Suprapubic skin (tissue), 4 donors: ENCODE measurements around the gene SEC16B. TPM values are rescaled to one million over a fixed set of nuclear protein-coding genes. Genes with fewer than 3 reads are reported as not detected.

Source experiments
- DNase-seq, 2 donors: peaks; one replicate each; pipeline ENCODE4 v3.0.0-alpha.2; 2019; ENCODE audit warnings: low spot score in 2 of 2
- H3K27ac ChIP-seq: fragments of 200-600 bp; sonication (generic); one replicate; pipeline ENCODE4 v1.5.1; 2019
- H3K27me3 ChIP-seq: fragments of 200-600 bp; sonication (generic); one replicate; pipeline ENCODE4 v1.5.1; 2019
- H3K36me3 ChIP-seq: fragments of 200-600 bp; sonication (generic); one replicate; pipeline ENCODE4 v1.5.1; 2019
- H3K4me1 ChIP-seq: fragments of 200-600 bp; sonication (generic); one replicate; pipeline ENCODE4 v1.5.1; 2019
- H3K4me3 ChIP-seq: fragments of 200-600 bp; sonication (generic); one replicate; pipeline ENCODE4 v1.5.1; 2019; ENCODE audit warnings: mild to moderate bottlenecking
- H3K9me3 ChIP-seq: fragments of 200-600 bp; sonication (generic); one replicate; pipeline ENCODE4 v1.5.1; 2019
- EP300 ChIP-seq: sonication (generic); formaldehyde crosslinking; IDR thresholded peaks from one replicate; pipeline ENCODE4 v1.6.1; 2017; ENCODE audit warnings: antibody characterized with exemption
- POLR2A ChIP-seq, 2 donors: fragments of 450-650 bp; IDR thresholded peaks; one replicate each; pipeline ENCODE4 v1.6.1; 2017; ENCODE audit warnings: antibody characterized with exemption in 2 of 2, mild to moderate bottlenecking in 2 of 2, moderate library complexity in 2 of 2
- POLR2AphosphoS5 ChIP-seq, 3 donors: sonication (generic); formaldehyde crosslinking; IDR thresholded peaks; one replicate each; pipeline ENCODE4 v1.6.1; 2017; ENCODE audit warnings: antibody characterized with exemption in 3 of 3
- WGBS: methylation state at CpG from one replicate; pipeline ENCODE4 v1.1.5; 2018; 5-methylcytosine and 5-hydroxymethylcytosine counted together
- total RNA-seq, 4 donors: library from RNA; depleted of rRNA; stranded (reverse); fragments of >200 nt; gene quantifications; one replicate each; pipeline ENCODE4 v1.1.0, GENCODE V29; 2016
- TF ChIP-seq, protein P1 (sequence below), 2 donors: fragments of 200-600 bp in 1 of 2; fragments of 450-650 bp in 1 of 2; sonication (generic) in 1 of 2; IDR thresholded peaks; one replicate each; pipeline ENCODE4 v1.5.1; 2016 to 2019; ENCODE audit warnings: antibody characterized with exemption in 2 of 2, mild to moderate bottlenecking in 1 of 2, moderate library complexity in 1 of 2

SEC16B gene
- total RNA-seq, 4 donors from 2014 or later: 1.7 to 6.4 (median 2.5) TPM

DNA sequence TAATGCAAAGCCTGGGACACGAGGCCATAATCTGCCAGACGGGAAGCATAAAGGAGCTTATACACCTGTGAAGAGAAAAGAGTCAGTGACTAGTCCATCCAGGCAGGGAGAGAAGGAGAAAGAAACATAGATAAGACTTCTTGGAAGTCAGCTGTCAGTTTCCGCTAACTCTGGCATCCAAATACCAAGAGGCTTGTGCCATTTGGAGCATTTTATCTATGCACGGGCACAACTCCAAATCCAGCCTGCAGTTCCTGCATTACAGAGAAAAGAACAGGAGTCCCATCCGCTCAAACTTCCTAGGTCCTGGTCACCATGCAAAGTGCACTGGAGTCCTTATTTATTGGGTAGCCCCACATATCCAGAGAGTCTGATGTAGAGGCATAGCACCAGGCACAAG lies 27.9 kb downstream of the SEC16B start:
- no peaks in the 10 kb centered on the region for H3K4me1 ChIP-seq
- peaks cover 29% of the 10 kb centered on the region for H3K36me3 ChIP-seq
- no peaks in the 10 kb centered on the region for H3K27me3 ChIP-seq
- TF ChIP-seq POLR2A (IDR thresholded peaks at IDR 0.05) (no peak), EP300 (no peak), POLR2AphosphoS5 (IDR thresholded peaks at IDR 0.05) (no peak)
- TF ChIP-seq, protein P1, sequence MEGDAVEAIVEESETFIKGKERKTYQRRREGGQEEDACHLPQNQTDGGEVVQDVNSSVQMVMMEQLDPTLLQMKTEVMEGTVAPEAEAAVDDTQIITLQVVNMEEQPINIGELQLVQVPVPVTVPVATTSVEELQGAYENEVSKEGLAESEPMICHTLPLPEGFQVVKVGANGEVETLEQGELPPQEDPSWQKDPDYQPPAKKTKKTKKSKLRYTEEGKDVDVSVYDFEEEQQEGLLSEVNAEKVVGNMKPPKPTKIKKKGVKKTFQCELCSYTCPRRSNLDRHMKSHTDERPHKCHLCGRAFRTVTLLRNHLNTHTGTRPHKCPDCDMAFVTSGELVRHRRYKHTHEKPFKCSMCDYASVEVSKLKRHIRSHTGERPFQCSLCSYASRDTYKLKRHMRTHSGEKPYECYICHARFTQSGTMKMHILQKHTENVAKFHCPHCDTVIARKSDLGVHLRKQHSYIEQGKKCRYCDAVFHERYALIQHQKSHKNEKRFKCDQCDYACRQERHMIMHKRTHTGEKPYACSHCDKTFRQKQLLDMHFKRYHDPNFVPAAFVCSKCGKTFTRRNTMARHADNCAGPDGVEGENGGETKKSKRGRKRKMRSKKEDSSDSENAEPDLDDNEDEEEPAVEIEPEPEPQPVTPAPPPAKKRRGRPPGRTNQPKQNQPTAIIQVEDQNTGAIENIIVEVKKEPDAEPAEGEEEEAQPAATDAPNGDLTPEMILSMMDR (IDR thresholded peaks at IDR 0.05): no peak
- no peak overlapping the region for H3K27ac ChIP-seq
- no peak for DNase-seq
- no peaks in the 10 kb centered on the region for H3K9me3 ChIP-seq
- 84% methylated on average over 5 of the region's 5 CpGs for WGBS
- H3K4me3 ChIP-seq: no peak overlapping the region

DNA sequence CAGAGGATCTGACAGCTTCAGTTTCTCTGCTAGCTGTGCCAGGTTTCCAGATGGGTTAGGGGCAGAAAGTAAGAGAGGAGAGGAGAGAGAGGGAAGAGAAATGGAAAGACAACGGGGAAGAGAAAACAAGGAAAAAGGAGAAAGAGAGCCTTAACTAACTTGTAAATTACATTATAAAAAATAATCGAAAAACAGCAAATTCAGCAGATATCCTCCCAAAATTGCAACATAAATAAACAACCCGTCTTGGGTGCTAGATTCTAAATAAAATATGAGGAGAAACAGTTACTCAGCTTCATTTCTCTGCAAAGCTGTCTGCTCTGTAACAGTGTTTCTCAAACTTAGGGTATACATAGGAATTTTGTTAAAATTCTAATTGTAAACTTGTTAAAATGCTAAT lies 29.2 kb downstream of the SEC16B start:
- H3K27me3 ChIP-seq: no peaks in the 10 kb centered on the region
- H3K4me1 ChIP-seq: no peaks in the 10 kb centered on the region
- TF ChIP-seq EP300 (no peak), POLR2AphosphoS5 (IDR thresholded peaks at IDR 0.05) (no peak), POLR2A (IDR thresholded peaks at IDR 0.05) (no peak)
- TF ChIP-seq, protein P1 (IDR thresholded peaks at IDR 0.05): no peak
- no peak overlapping the region for H3K27ac ChIP-seq
- DNase-seq: no peak
- no peak overlapping the region for H3K4me3 ChIP-seq
- no peaks in the 10 kb centered on the region for H3K9me3 ChIP-seq
- peaks cover 34% of the 10 kb centered on the region for H3K36me3 ChIP-seq
- WGBS: 78% methylated on average over 3 of the region's 3 CpGs

DNA sequence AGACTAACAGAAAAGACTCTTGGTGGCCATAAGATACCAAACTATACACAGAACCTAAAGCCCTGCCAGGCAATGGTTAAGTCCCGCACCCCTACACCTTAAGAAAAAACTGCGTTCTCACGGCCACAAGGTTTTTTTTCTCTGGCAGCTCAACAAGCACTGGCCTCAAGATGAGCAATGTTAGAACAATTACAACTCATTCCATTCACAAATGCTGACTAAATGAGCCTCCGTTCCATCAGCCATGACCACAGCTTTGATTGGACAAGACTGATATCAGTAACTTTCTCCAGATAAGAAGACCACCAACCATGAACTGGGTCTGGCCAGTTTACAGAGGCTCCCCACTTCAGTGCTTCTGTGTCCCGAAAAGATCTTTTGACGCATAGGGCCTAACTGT lies 31.9 kb downstream of the SEC16B start:
- Histone ChIP-seq H3K4me1 (no peaks in the 10 kb centered on the region), H3K27ac (no peak overlapping the region), H3K9me3 (no peaks in the 10 kb centered on the region), H3K36me3 (peaks cover 37% of the 10 kb centered on the region), H3K27me3 (no peaks in the 10 kb centered on the region), H3K4me3 (no peak overlapping the region)
- no peak for DNase-seq
- 89% methylated on average over 6 of the region's 6 CpGs for WGBS
- no peak for TF ChIP-seq POLR2A (IDR thresholded peaks at IDR 0.05)
- TF ChIP-seq POLR2AphosphoS5 (IDR thresholded peaks at IDR 0.05): no peak
- no peak for TF ChIP-seq EP300
- TF ChIP-seq, protein P1 (IDR thresholded peaks at IDR 0.05): no peak

DNA sequence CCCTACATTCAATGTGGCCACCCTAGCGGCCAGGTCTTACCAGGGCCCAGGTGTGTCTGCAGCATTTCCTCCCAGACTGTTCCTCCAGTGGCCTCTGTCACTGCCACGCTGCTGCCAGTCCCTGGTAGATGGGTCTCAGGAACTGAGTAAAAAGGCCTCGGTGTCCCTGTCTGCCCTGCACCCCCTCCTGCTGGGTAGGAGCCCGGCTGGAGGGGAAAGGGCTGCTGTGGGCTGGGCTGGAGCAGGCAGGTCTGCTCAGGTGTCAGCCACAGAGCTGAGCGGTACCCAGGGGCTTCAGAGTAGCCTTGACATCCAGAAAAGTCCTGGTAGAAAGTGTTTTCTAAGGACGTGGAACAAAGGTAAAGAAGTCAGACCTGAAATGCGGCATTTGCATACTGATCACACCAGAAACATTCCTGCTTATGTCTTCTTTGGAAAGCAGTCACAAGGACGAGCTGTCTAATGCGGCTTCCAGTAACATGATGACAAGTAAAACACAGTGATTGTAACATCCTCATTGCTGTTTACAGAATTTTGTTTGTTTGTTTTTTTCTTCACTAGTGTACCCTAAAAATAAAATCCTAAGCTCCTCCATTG lies 32.6 kb downstream of the SEC16B start:
- no peak for DNase-seq
- Histone ChIP-seq H3K27ac (no peak overlapping the region), H3K4me1 (no peaks in the 10 kb centered on the region), H3K36me3 (peaks cover 44% of the 10 kb centered on the region), H3K27me3 (no peaks in the 10 kb centered on the region), H3K9me3 (no peaks in the 10 kb centered on the region), H3K4me3 (no peak overlapping the region)
- no peak for TF ChIP-seq POLR2A (IDR thresholded peaks at IDR 0.05)
- TF ChIP-seq, protein P1 (IDR thresholded peaks at IDR 0.05): no peak
- no peak for TF ChIP-seq EP300
- TF ChIP-seq POLR2AphosphoS5 (IDR thresholded peaks at IDR 0.05): no peak
- 76% methylated on average over 9 of the region's 9 CpGs for WGBS

DNA sequence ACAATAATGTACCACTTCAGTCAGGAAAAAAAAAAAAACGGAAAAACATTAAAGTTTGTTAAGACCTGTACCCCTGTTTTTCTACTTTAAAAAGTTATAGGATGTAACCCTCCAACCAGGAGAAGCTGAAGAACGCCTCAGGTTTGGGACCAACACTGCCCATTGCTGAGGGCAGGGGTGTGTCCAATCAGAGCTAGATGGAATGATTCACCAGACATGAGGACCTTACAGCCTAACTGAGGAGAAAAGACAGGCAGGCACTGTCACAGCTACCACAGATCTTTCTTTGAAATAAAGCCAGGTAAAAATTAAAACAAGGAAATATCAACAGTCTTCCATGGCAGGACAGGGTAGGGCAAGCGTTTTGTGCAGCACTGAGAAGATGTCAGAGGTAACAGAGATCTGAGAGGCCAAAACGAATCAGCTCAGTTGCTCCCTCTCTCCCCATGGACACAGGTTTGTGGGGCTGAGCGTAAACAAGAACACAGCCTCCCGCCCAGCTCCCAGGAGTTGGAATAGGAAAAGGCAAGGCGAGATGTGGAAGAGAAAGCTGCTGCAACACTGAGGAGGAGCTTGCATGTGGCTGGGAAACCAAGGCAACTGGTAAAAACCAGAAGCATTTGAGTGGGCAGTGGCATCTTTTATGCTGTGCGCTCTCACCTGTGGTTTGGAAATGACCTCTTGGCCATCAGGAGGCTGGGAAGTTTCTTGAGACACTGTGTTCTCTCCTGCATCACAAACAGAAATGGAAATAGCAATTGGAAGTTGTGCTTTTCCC lies 34.0 kb downstream of the SEC16B start:
- H3K36me3 ChIP-seq: peaks cover 42% of the 10 kb centered on the region
- no peak overlapping the region for H3K4me3 ChIP-seq
- H3K9me3 ChIP-seq: no peaks in the 10 kb centered on the region
- WGBS: 89% methylated on average over 8 of the region's 8 CpGs
- no peak overlapping the region for H3K27ac ChIP-seq
- DNase-seq: no peak
- H3K4me1 ChIP-seq: no peaks in the 10 kb centered on the region
- TF ChIP-seq EP300: no peak
- TF ChIP-seq, protein P1 (IDR thresholded peaks at IDR 0.05): no peak
- TF ChIP-seq POLR2AphosphoS5 (IDR thresholded peaks at IDR 0.05): no peak
- TF ChIP-seq POLR2A (IDR thresholded peaks at IDR 0.05): no peak
- H3K27me3 ChIP-seq: no peaks in the 10 kb centered on the region
